Nephron (organoid): ENCODE results near the gene MALRD1.
A peak's percentile ranks its signal among the peaks of the same experiment; 100 is the strongest.
"Not testable (repeated sequence)": the region's sequence is repeated elsewhere in the genome, so short reads cannot be mapped to it uniquely, and the experiment has no call there.

Experiments used
- H3K27ac Mint-ChIP-seq, 3 experiments: 2 replicates each; pipeline ENCODE4 v1.8.0; 2020; ENCODE audit warnings: mixed read lengths in 3 of 3, mild to moderate bottlenecking in 2 of 3, moderate library complexity in 1 of 3
- H3K27me3 Mint-ChIP-seq: 2 replicates; pipeline ENCODE4 v1.8.0; 2021; ENCODE audit warnings: low read depth, mild to moderate bottlenecking, moderate library complexity, mixed read lengths
- H3K36me3 Mint-ChIP-seq: 2 replicates; pipeline ENCODE4 v1.8.0; 2020; ENCODE audit warnings: low read depth, mixed read lengths
- H3K4me1 Mint-ChIP-seq: 2 replicates; pipeline ENCODE4 v1.8.0; 2020; ENCODE audit warnings: mixed read lengths
- H3K4me3 Mint-ChIP-seq, 3 experiments: 2 replicates each; pipeline ENCODE4 v1.8.0; 2020; ENCODE audit warnings: mild to moderate bottlenecking in 3 of 3, mixed read lengths in 3 of 3, moderate library complexity in 2 of 3
- H3K9me3 Mint-ChIP-seq: 2 replicates; pipeline ENCODE4 v1.8.0; 2020; ENCODE audit warnings: mixed read lengths
- CTCF ChIP-seq, 3 experiments: fragments of 200-600 bp; sonication (generic); IDR thresholded peaks; one replicate each; pipeline ENCODE4 v1.5.0; 2021; ENCODE audit warnings: antibody characterized with exemption in 3 of 3; ENCODE audit not compliant: unreplicated experiment in 3 of 3

MALRD1 gene

DNA sequence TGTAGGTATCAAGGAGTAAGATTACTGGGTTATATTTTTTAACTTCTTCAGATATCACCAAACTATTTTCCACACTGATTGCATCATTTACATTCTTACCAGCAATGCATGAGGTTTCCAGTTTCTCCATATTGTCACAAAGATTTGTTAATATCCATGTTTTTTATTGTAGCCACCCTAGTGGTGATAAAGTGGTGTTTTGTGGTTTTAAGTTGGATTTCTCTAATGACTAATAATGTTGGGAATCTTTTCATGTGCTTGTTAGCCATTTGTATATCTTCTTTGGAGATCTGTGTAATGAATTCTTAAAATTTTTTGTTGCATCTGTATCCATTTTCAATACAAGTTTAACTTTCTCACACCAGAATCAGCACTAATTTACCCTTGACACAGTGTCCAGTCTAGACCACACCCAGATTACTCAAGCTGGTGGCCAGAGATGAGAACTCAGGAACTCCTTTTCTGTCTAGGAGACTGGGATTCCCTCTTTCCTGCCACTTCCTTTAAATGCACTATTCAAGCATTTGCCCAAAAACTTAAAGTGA, 700.7 kb downstream of the MALRD1 start:
- peaks cover 13% of the 10 kb centered on the region for H3K9me3 Mint-ChIP-seq
- TF ChIP-seq CTCF (IDR thresholded peaks at IDR 0.05; ENCODE audit: unreplicated experiment in 3 of 3), result no peak
- no peak overlapping the region for H3K4me3 Mint-ChIP-seq
- no peaks in the 10 kb centered on the region for H3K27me3 Mint-ChIP-seq
- H3K27ac Mint-ChIP-seq, result no peak overlapping the region
- peaks cover 5% of the 10 kb centered on the region for H3K4me1 Mint-ChIP-seq
- no peaks in the 10 kb centered on the region for H3K36me3 Mint-ChIP-seq

- Mint-ChIP-seq H3K4me3 (no peak overlapping the region), H3K4me1 (no peaks in the 10 kb centered on the region), H3K36me3 (no peaks in the 10 kb centered on the region), H3K9me3 (peaks cover 10% of the 10 kb centered on the region), H3K27me3 (no peaks in the 10 kb centered on the region), H3K27ac (no peak overlapping the region)
- no peak for TF ChIP-seq CTCF (IDR thresholded peaks at IDR 0.05; ENCODE audit: unreplicated experiment in 3 of 3)
Observed at GRCh38 chr10:19750972-19751371, 702.4 kb downstream of the MALRD1 start.

GRCh38 chr10:19756919-19757318, 708.3 kb downstream of the MALRD1 start:
- H3K9me3 Mint-ChIP-seq, result no peaks in the 10 kb centered on the region
- H3K4me3 Mint-ChIP-seq, result no peak overlapping the region
- no peak overlapping the region for H3K27ac Mint-ChIP-seq
- TF ChIP-seq CTCF (IDR thresholded peaks at IDR 0.05; ENCODE audit: unreplicated experiment in 3 of 3), result no peak
- H3K36me3 Mint-ChIP-seq, result no peaks in the 10 kb centered on the region
- no peaks in the 10 kb centered on the region for H3K27me3 Mint-ChIP-seq
- H3K4me1 Mint-ChIP-seq, result no peaks in the 10 kb centered on the region

- H3K4me3 Mint-ChIP-seq, result no peak overlapping the region
- H3K9me3 Mint-ChIP-seq, result no peaks in the 10 kb centered on the region
- no peaks in the 10 kb centered on the region for H3K27me3 Mint-ChIP-seq
- peaks cover 5% of the 10 kb centered on the region for H3K4me1 Mint-ChIP-seq
- TF ChIP-seq CTCF (IDR thresholded peaks at IDR 0.05; ENCODE audit: unreplicated experiment in 3 of 3), result no peak
- H3K36me3 Mint-ChIP-seq, result no peaks in the 10 kb centered on the region
- H3K27ac Mint-ChIP-seq, result no peak overlapping the region
Observed at GRCh38 chr10:19762026-19762425, 713.4 kb downstream of the MALRD1 start.

DNA sequence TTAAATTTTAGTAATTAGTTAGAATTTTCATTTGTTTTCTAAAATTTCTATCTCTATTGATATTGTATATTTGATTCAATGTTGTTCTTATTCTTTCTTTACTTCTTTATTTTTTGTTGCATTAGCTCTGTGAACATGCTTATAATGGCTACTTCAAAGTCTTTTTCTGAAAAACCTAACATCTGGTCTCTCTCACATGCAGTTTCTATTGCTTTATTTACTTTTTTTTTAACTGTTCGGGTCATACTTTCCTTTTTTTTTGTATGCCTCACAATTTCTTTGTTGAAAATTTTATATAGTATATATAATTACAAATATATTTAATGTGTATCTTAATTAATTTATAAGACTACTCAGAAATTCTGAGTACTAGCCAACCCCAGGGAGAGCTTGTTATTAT, 715.5 kb downstream of the MALRD1 start:
- H3K36me3 Mint-ChIP-seq, result no peaks in the 10 kb centered on the region
- H3K9me3 Mint-ChIP-seq, result no peaks in the 10 kb centered on the region
- H3K4me3 Mint-ChIP-seq, result no peak overlapping the region
- no peak overlapping the region for H3K27ac Mint-ChIP-seq
- no peak for TF ChIP-seq CTCF (IDR thresholded peaks at IDR 0.05; ENCODE audit: unreplicated experiment in 3 of 3)
- H3K4me1 Mint-ChIP-seq, result peaks cover 5% of the 10 kb centered on the region
- no peaks in the 10 kb centered on the region for H3K27me3 Mint-ChIP-seq

DNA sequence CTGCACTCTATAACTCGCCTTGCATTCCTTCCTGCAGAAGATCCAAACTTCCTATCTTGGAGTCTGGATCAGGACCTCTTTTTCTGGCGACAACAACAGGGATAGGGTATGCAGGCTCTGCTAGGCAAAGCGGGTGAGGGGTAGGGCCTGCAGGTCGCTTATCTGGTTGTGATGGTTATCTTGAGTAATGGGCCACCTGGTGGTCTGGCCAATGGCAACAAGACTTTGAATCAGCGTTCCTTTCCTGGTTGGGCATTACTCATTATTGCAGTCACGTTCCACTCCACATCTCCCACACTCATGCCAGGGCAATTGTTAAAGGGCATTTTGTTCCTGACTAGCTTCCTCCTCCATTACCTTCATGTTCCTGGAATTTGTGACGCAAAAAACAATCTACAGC, 719.3 kb downstream of the MALRD1 start:
- Mint-ChIP-seq H3K4me3 (no peak overlapping the region), H3K36me3 (no peaks in the 10 kb centered on the region), H3K4me1 (peaks cover 5% of the 10 kb centered on the region), H3K9me3 (no peaks in the 10 kb centered on the region), H3K27ac (peak overlapping the region in 2 of 3 experiments; percentile 7 to 13), H3K27me3 (no peaks in the 10 kb centered on the region)
- TF ChIP-seq CTCF (IDR thresholded peaks at IDR 0.05; ENCODE audit: unreplicated experiment in 3 of 3), result peak in 1 of 3 experiments; percentile 10

DNA sequence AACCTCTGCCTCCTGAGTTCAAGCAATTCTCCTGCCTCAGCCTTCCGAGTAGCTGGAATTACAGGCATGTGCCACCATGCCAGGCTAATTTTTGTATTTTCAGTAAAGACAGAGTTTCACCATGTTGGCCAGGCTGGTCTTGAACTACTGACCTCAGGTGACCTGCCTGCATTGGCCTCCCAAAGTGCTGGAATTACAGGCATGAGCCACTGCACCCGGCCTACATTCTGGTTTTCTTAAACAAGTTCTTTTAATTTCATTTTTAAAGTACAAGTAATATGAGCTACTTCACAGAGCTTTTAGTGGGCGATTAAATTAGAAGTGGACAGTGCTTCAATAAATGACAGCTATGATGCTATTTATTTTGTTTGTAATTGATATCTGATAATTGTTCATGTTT, 721.2 kb downstream of the MALRD1 start:
- H3K9me3 Mint-ChIP-seq, H3K36me3 Mint-ChIP-seq, H3K4me3 Mint-ChIP-seq, H3K4me1 Mint-ChIP-seq, H3K27ac Mint-ChIP-seq, H3K27me3 Mint-ChIP-seq: not testable (repeated sequence)
